ENCODE data around the gene SVIL. TPM values are rescaled to one million over a fixed set of nuclear protein-coding genes. Genes with fewer than 3 reads are reported as not detected.
A peak's percentile ranks its signal among the peaks of the same experiment; 100 is the strongest.

SVIL gene
- total RNA-seq, 3 donors from 2014 or later (not counting 1 experiment from before 2014, with no cell fraction given), result 24.9 to 57.2 (median 33.5) TPM

DNA sequence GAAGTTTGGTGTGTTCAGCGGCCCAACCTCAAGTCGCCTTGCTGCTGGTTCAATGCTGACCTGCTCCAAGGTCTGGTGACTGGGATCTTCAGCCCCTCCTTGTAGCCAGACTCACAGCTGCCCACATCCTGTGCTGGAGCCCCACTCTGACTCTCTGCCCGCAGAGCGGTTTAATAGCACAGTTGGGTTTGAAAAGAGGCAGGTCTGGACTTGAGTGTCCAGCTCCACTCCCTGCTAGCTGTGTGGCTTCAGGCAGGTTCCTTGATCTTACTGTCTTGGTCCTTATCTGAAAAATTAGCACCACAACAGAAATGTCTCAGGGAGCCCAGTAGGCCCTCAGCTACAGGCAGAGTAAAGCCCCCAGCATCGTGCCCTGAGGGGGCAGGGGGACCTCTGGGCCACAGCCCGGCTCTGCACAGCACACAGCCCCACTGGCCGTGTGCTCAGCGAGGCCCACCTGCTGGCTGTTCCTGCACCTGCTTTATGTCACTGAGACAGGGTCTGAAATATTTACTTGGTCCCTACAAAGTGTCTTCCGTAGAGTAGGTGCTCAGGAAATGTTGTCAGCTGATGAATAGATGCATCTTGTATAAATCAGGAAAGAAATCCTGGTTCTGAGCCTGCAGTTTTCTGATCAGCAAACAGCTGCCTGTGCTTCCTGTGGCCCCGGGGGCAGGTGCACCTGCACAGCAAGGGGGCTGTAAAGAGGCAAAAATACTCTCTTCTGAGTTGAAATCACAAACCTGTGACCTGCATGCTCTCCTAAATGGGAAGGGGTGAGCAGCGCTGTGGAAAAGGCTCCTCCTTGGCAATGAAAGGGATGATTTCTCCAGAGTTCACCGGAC lies 155.5 kb downstream of the SVIL start:
- TF ChIP-seq, protein P1, sequence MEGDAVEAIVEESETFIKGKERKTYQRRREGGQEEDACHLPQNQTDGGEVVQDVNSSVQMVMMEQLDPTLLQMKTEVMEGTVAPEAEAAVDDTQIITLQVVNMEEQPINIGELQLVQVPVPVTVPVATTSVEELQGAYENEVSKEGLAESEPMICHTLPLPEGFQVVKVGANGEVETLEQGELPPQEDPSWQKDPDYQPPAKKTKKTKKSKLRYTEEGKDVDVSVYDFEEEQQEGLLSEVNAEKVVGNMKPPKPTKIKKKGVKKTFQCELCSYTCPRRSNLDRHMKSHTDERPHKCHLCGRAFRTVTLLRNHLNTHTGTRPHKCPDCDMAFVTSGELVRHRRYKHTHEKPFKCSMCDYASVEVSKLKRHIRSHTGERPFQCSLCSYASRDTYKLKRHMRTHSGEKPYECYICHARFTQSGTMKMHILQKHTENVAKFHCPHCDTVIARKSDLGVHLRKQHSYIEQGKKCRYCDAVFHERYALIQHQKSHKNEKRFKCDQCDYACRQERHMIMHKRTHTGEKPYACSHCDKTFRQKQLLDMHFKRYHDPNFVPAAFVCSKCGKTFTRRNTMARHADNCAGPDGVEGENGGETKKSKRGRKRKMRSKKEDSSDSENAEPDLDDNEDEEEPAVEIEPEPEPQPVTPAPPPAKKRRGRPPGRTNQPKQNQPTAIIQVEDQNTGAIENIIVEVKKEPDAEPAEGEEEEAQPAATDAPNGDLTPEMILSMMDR (IDR thresholded peaks at IDR 0.05), result no peak
- H3K4me1 Mint-ChIP-seq, result peaks cover 23 to 24% of the 10 kb centered on the region in 2 donors
- ATAC-seq, result peak in 1 of 3 donors; percentile 59
- H3K9me3 Mint-ChIP-seq, result no peaks in the 10 kb centered on the region
- 55% methylated on average over 12 of the region's 12 CpGs for WGBS (ENCODE audit: insufficient coverage)
- DNase-seq, result no peak
- H3K36me3 ChIP-seq (ENCODE audit: control insufficient read depth, insufficient read depth, low read length), result peaks cover 13% of the 10 kb centered on the region
- no peaks in the 10 kb centered on the region for H3K27me3 ChIP-seq (ENCODE audit: control insufficient read depth, insufficient read depth, low read length)
- H3K9me3 ChIP-seq (ENCODE audit: control insufficient read depth, insufficient read depth, low read length), result no peaks in the 10 kb centered on the region
- no peak overlapping the region for H3K4me3 ChIP-seq (ENCODE audit: low read length)
- H3K36me3 Mint-ChIP-seq, result no peaks in the 10 kb centered on the region
- peak overlapping the region in 1 of 2 donors; percentile 40 for H3K27ac Mint-ChIP-seq
- intact Hi-C loops (cut with micrococcal nuclease), result no loop called here
- H3K4me1 ChIP-seq (ENCODE audit: control insufficient read depth, insufficient read depth, low read length), result peaks cover 21% of the 10 kb centered on the region
- no peak overlapping the region for H3K27ac ChIP-seq (ENCODE audit: low read length)
- no peak overlapping the region for H3K4me3 Mint-ChIP-seq
- no peaks in the 10 kb centered on the region for H3K27me3 Mint-ChIP-seq (ENCODE audit: low read depth in 2 of 2)

DNA sequence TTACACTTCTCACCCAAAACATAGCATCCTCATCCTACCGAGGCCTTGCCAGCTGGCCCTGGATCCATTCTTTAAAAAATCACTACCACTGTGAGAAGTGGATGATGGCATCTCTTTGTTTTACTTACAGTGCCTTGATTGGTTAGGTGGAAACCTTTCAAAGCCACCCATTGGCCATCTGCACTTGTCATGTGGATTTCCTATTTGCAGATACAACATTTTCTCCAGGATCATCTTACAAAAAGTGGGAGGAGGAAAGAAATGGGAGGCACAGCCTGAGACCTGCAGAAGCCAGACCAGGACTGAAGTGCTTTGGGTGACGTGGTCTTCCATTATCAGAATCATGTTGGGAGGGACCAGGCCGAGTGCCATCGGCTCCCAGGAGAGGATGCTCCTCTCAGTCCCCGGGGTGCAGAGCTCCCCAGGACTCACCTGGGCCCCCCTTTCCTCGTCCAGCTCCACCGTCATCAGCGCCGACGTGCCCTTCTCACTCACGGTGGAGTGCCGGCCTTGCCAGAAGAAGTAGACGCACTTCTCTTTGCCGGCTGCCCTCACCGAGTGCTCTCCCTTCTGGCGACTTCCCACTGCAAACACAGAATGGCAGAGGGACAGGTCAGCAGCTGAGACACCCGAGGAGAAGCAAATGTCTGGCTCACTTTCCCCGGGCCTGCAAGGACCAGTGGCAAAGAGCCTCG lies 161.2 kb downstream of the SVIL start:
- WGBS (ENCODE audit: insufficient coverage), result 93% methylated on average over 19 of the region's 19 CpGs
- Mint-ChIP-seq H3K27me3 (ENCODE audit: low read depth in 2 of 2) (no peaks in the 10 kb centered on the region), H3K36me3 (no peaks in the 10 kb centered on the region), H3K4me3 (no peak overlapping the region), H3K4me1 (no peaks in the 10 kb centered on the region), H3K27ac (no peak overlapping the region), H3K9me3 (no peaks in the 10 kb centered on the region)
- no peak overlapping the region for H3K27ac ChIP-seq (ENCODE audit: low read length)
- no peak overlapping the region for H3K4me3 ChIP-seq (ENCODE audit: low read length)
- DNase-seq, result no peak
- ATAC-seq, result no peak
- no peaks in the 10 kb centered on the region for H3K27me3 ChIP-seq (ENCODE audit: control insufficient read depth, insufficient read depth, low read length)
- TF ChIP-seq, protein P1 (IDR thresholded peaks at IDR 0.05), result no peak
- peaks cover 22% of the 10 kb centered on the region for H3K36me3 ChIP-seq (ENCODE audit: control insufficient read depth, insufficient read depth, low read length)
- no peaks in the 10 kb centered on the region for H3K9me3 ChIP-seq (ENCODE audit: control insufficient read depth, insufficient read depth, low read length)
- no peaks in the 10 kb centered on the region for H3K4me1 ChIP-seq (ENCODE audit: control insufficient read depth, insufficient read depth, low read length)
- intact Hi-C loops (cut with micrococcal nuclease), result no loop called here

DNA sequence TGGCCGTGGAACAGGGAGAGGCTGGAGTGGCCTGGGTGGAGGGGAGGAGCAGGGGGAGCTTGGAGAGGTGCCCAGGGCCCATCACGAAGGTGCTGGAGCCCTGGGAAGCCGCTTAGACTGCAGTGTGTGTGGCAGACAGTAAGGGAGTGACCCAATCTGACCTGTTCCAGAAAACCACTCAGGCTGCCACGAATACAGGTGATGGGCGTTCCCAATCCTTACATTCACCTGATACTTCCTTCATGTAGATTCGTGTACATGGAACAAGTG lies 161.7 kb downstream of the SVIL start:
- DNase-seq (no peak), ATAC-seq (no peak)
- Mint-ChIP-seq H3K4me1 (no peaks in the 10 kb centered on the region), H3K27ac (no peak overlapping the region), H3K36me3 (no peaks in the 10 kb centered on the region), H3K9me3 (no peaks in the 10 kb centered on the region), H3K27me3 (ENCODE audit: low read depth in 2 of 2) (no peaks in the 10 kb centered on the region), H3K4me3 (no peak overlapping the region)
- Histone ChIP-seq H3K4me1 (ENCODE audit: control insufficient read depth, insufficient read depth, low read length) (no peaks in the 10 kb centered on the region), H3K27me3 (ENCODE audit: control insufficient read depth, insufficient read depth, low read length) (no peaks in the 10 kb centered on the region), H3K9me3 (ENCODE audit: control insufficient read depth, insufficient read depth, low read length) (no peaks in the 10 kb centered on the region), H3K4me3 (ENCODE audit: low read length) (no peak overlapping the region), H3K27ac (ENCODE audit: low read length) (no peak overlapping the region), H3K36me3 (ENCODE audit: control insufficient read depth, insufficient read depth, low read length) (peaks cover 22% of the 10 kb centered on the region)
- TF ChIP-seq, protein P1 (IDR thresholded peaks at IDR 0.05), result no peak
- 90% methylated on average over 6 of the region's 6 CpGs for WGBS (ENCODE audit: insufficient coverage)
- intact Hi-C loops (cut with micrococcal nuclease), result no loop called here

Data from natural killer cell (primary cell).